ENCODE data around the gene GP1BA. TPM values are rescaled to one million over a fixed set of nuclear protein-coding genes. Genes with fewer than 3 reads are reported as not detected.

The GP1BA gene
- total and polyA plus RNA-seq, 10 of the 15 experiments (the other 5 are each of a cell fraction or from before 2014, with no cell fraction given) = 0.04 to 0.67 (median 0.28) TPM; not detected in 1

GRCh38 chr17:4972322-4972721, 40.2 kb downstream of the GP1BA start:
- RAD21 ChIA-PET (ENCODE audit: unreplicated experiment) = no interaction called here
- no peak for ATAC-seq
- H3K9me3 ChIP-seq (replicated peaks; ENCODE audit: control insufficient read depth, insufficient read depth, low read length) = no peaks in the 10 kb centered on the region

GRCh38 chr17:4972752-4973151, 40.7 kb downstream of the GP1BA start:
- intact Hi-C loops (cut with micrococcal nuclease; ENCODE audit: unreplicated experiment) (no loop called here), in situ Hi-C loops (cut with MboI) (no loop called here)
- Histone ChIP-seq H3K27me3 (replicated peaks in 1 of 2; ENCODE audit: control insufficient read depth in 2 of 2, insufficient read depth in 2 of 2, low read length in 1 of 2) (no peaks in the 10 kb centered on the region), H3K79me2 (ENCODE audit: control insufficient read depth, insufficient read depth, low read length) (peaks cover 16% of the 10 kb centered on the region), H3K9me3 (replicated peaks; ENCODE audit: control insufficient read depth, insufficient read depth, low read length) (no peaks in the 10 kb centered on the region), H3K27ac (ENCODE audit: control insufficient read depth, insufficient read depth) (no peak overlapping the region), H2AFZ (ENCODE audit: control insufficient read depth, low read depth, low read length) (no peak overlapping the region), H3K4me1 (ENCODE audit: control insufficient read depth, insufficient read depth, low read length) (peaks cover 11% of the 10 kb centered on the region), H4K20me1 (ENCODE audit: control insufficient read depth, insufficient read depth) (no peaks in the 10 kb centered on the region), H3K4me2 (ENCODE audit: control insufficient read depth, insufficient read depth) (no peak overlapping the region), H3K9ac (ENCODE audit: control insufficient read depth, insufficient read depth, low read length) (no peak overlapping the region), H3K36me3 (ENCODE audit: control insufficient read depth in 2 of 2, insufficient read depth in 2 of 2, low read length in 1 of 2) (peaks cover 17 to 18% of the 10 kb centered on the region in 2 experiments; a peak in 3 of 4 replicates), H3K4me3 (no peak overlapping the region)
- POLR2A ChIA-PET = no interaction called here
- WGBS (ENCODE audit: insufficient coverage, insufficient replicate concordance, low lambda C conversion rate, missing lambda C conversion rate) = 94% methylated on average over 12 of the region's 12 CpGs
- no peak for TF ChIP-seq SIN3A (IDR thresholded peaks at IDR 0.05; ENCODE audit: low read depth, low read length)
- CTCF ChIA-PET = interaction anchor here (2.8 kb wide), 1 partner anchor 90 kb away, joined by 11 read pairs; no protein-coding TSS in a partner anchor
- SMC1A ChIA-PET (ENCODE audit: uncharacterized antibody, unreplicated experiment) = no interaction called here
- ATAC-seq (no peak), DNase-seq (ENCODE audit: low read depth, low spot score) (no peak), FAIRE-seq (no peak)
- RAD21 ChIA-PET (ENCODE audit: unreplicated experiment) = no interaction called here
- no TSS peak for BruUV-seq (replicated peaks)

More at GRCh38 chr17:4972322-4972721, 40.2 kb downstream of the GP1BA start:
- FAIRE-seq = no peak
- Histone ChIP-seq H3K36me3 (ENCODE audit: control insufficient read depth in 2 of 2, insufficient read depth in 2 of 2, low read length in 1 of 2) (peaks cover 13 to 18% of the 10 kb centered on the region in 2 experiments; a peak in 3 of 4 replicates), H3K79me2 (ENCODE audit: control insufficient read depth, insufficient read depth, low read length) (peaks cover 16% of the 10 kb centered on the region), H3K4me2 (ENCODE audit: control insufficient read depth, insufficient read depth) (no peak overlapping the region), H3K4me1 (ENCODE audit: control insufficient read depth, insufficient read depth, low read length) (peaks cover 11% of the 10 kb centered on the region), H4K20me1 (ENCODE audit: control insufficient read depth, insufficient read depth) (no peaks in the 10 kb centered on the region), H3K27me3 (replicated peaks in 1 of 2; ENCODE audit: control insufficient read depth in 2 of 2, insufficient read depth in 2 of 2, low read length in 1 of 2) (no peaks in the 10 kb centered on the region), H3K9ac (ENCODE audit: control insufficient read depth, insufficient read depth, low read length) (no peak overlapping the region), H3K4me3 (no peak overlapping the region), H2AFZ (ENCODE audit: control insufficient read depth, low read depth, low read length) (no peak overlapping the region), H3K27ac (ENCODE audit: control insufficient read depth, insufficient read depth) (no peak overlapping the region)
- ChIA-PET SMC1A (ENCODE audit: uncharacterized antibody, unreplicated experiment) (interaction anchor here (2.7 kb wide), 1 partner anchor 63 kb away, joined by 9 read pairs; no protein-coding TSS in a partner anchor), POLR2A (no interaction called here), CTCF (no interaction called here)
- in situ Hi-C loops (cut with MboI) (no loop called here), intact Hi-C loops (cut with micrococcal nuclease; ENCODE audit: unreplicated experiment) (no loop called here)
- BruUV-seq (replicated peaks) = no TSS peak
- no peak for DNase-seq (ENCODE audit: low read depth, low spot score)
- no peak for TF ChIP-seq CHD2 (IDR thresholded peaks at IDR 0.05; ENCODE audit: borderline replicate concordance, low read depth, low read length)
- no peak for TF ChIP-seq SIN3A (IDR thresholded peaks at IDR 0.05; ENCODE audit: low read depth, low read length)
- no peak for TF ChIP-seq BCL3 (IDR thresholded peaks at IDR 0.05; ENCODE audit: borderline replicate concordance, insufficient read depth, low read depth, low read length, poor library complexity, severe bottlenecking)
- no peak for TF ChIP-seq RFX5 (IDR thresholded peaks at IDR 0.05; ENCODE audit: low read depth, low read length)
- no peak for TF ChIP-seq EZH2 (IDR thresholded peaks at IDR 0.05; ENCODE audit: borderline replicate concordance, control insufficient read depth, low read depth, low read length)
- WGBS (ENCODE audit: insufficient coverage, insufficient replicate concordance, low lambda C conversion rate, missing lambda C conversion rate) = 94% methylated on average over 12 of the region's 12 CpGs
